HG03571 (cell line): ENCODE results near the gene SMLR1.

Experiments used
- ATAC-seq: cut with Tn5 transposase; IDR thresholded peaks from one replicate; pipeline ENCODE4 v1.9.1; 2021; ENCODE audit not compliant: unreplicated experiment

The SMLR1 gene

DNA sequence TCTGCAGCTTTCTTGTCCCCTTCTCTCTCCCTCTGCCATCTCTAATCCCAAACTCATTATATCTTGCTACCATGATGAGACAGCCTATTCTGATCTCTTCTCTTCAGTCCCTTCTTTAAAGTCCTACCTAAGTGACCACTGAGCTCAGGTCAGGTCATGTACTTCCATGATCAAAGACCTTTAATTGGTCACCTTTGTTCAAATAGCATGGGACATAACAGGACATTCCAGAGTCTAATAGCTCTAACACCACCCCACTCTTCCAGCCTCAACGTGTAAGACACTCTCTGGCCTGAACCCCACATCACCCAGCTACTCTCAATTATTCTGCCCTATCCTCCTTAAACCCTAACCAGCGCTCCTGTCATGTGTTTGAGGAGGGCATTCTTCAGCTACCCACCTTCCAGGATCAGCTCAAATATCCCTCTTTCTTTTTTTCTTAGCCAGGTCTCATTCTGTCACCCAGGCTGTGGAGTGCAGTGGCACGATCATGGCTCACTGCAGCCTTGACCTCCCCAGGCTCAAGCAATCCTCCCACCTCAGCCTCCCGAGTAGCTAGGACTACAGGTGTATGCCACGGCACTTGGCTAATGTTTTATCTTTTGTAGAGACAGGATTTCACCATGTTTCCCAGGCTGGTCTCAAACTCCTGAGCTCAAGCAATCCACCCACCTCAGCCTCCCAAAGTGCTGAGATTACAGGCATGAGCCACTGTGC, 2.1 kb upstream of the SMLR1 start:
- ATAC-seq: no peak

GRCh38 chr6:130825772-130826441, 1.3 kb upstream of the SMLR1 start:
- ATAC-seq: no peak

DNA sequence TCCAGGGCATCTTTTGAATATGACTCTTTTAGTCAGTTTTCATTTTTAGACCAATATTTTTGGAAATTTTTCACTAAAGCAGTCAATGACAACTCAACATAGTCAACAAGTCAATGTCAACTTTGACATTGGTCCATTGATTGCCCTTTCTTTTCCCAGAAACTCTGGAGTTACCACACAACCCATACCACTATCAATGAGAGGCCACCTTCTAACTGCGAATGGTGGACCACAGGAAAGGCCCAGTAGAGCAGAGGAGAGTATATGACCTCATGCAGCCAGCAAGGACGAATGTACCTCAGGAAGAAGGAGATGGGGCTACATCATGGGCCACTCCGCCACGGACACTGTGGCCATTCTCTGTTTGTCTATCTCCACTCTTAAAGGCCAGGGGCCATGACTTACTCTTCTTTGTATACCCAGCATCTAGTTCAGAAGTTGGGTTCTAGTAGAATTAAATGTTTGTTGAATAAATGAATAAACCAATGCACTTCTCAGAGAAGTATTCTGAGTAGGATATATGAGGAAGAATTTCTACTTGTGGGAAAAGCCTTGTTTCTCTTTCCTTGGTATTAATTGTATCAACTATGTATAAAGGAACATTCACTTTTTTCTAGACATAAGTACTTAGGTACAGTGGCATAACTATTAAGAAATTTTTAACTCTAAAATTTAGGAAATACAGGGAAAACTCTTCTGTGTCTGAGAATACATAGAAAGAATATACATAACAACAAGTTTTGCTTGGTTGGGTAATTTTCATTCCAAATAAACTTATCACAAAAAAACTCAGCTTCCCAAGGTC, 562 bp upstream of the SMLR1 start:
- ATAC-seq: no peak

DNA sequence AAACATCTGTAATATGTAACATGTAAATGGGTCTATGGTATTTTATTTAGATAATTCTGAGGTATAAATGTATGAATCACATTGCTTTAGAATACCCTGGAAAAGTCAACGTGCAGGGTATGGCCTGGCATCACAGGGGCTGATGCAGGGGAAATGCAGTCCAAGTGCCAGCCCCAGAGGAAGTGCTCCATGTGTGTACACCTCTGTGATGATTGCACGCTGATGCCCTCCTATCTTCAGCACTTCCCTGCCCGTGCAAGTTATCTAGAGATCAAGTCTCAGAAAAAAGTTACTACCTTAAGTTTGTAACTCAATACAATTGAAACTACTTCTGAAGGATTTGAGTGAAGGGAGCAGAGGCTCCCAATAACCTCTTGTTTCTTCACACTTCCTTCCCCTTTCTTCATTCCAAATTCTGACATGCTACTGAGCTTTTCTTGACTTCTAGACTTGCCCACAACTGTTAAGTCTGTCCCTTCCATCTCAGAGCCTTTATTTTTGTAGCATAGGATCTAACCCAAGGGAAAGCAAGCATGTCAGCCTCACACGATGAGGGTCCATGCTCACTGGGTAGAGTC, 2.2 kb downstream of the SMLR1 start:
- no peak for ATAC-seq

DNA sequence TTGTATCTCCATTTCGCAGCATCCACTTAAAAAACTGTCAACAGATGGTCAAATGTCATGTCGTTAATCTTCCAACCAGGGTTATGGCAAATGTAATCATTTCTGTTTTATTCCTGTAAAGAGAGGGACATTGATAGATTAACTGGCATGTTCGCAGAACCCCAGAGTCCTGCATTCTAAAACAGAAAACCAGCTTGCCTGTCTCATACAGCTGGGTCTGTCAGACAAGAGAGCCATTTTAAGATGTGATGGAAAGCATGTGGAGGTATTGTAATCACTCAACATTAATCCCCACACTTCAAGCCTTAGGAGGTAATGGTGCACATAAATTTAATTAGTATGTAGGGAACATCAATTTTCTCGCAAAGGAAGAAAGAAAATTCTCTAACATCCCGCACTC, 4.4 kb downstream of the SMLR1 start:
- no peak for ATAC-seq

GRCh38 chr6:130833569-130833968, 6.4 kb downstream of the SMLR1 start:
- no peak for ATAC-seq

DNA sequence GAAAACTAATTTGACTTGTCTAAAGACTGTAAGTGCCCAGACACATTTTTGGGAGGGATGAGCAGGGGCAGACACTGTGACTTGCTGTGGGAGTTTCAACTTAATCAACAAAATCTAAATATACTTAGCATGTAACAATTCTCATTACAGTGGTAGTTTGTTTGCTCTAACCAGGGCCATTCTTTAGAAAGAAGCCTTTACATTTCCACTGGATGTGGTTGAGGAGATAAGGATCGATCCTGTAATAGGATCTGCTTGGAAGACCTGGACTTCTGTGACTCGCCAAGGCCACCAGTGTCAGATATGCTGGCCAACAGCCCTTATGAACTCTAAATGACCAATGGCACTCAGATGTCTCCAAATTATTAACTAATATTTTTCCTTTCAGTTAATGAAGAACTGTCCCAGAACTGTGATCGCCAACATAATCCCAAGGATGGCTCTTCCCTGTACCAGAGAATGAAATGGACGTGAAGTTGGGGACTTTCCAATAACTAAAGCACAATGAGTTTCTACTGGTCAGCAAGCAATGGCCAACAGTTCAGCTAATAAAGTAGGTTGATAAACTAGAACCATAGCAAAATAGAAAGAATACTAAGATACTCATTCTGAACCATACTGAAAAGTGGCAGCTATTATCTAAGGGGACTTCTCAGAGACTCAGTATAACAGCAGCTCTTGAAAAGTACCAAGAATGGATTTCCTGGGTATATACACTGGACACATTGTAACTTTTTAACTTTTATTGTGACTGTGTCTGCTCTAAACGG, 7.5 kb downstream of the SMLR1 start:
- ATAC-seq: no peak

GRCh38 chr6:130836055-130836640, 8.9 kb downstream of the SMLR1 start:
- ATAC-seq: no peak

DNA sequence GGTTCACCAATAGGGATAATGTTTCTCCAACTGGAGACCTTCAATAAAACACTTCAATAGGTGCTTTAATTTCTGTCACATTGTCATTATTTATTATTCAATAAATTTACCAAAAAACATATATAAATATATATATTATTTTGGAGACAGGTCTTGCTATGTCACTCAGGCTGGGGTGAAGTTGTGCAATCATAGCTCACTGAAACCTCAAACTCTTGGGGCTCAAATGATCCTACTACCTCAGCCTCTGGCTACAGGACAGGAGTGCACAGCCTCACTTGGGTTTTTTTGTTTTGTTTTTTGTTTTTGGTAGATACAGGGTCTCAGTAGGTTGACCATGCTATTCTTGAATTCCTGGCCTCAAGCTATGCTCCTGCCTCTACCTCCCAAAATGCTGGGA, 9.9 kb downstream of the SMLR1 start:
- no peak for ATAC-seq

GRCh38 chr6:130838250-130838860, 11.1 kb downstream of the SMLR1 start:
- ATAC-seq: no peak

DNA sequence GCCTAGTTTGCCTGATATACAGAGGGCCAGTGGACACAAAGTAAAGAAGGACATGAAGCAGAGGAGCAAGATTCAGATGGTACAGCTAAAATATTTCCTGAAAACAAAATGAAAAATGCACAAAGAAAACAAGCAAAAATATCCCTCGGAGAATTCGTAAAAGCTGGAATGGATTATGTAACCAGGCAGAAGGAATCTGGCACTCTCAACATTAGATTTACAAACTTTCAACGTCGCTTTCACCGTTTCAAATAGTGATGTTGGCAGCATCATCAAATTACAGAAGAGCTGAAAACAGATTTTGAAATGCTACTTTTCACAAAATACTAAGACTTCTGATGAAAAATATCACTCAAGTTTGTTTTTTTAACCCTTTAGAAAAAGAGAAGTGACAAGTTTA, 11.7 kb downstream of the SMLR1 start:
- no peak for ATAC-seq

- ATAC-seq: no peak
Observed at GRCh38 chr6:130839379-130839778, 12.2 kb downstream of the SMLR1 start.

- ATAC-seq: no peak
Observed at GRCh38 chr6:130840050-130840449, 12.8 kb downstream of the SMLR1 start.

DNA sequence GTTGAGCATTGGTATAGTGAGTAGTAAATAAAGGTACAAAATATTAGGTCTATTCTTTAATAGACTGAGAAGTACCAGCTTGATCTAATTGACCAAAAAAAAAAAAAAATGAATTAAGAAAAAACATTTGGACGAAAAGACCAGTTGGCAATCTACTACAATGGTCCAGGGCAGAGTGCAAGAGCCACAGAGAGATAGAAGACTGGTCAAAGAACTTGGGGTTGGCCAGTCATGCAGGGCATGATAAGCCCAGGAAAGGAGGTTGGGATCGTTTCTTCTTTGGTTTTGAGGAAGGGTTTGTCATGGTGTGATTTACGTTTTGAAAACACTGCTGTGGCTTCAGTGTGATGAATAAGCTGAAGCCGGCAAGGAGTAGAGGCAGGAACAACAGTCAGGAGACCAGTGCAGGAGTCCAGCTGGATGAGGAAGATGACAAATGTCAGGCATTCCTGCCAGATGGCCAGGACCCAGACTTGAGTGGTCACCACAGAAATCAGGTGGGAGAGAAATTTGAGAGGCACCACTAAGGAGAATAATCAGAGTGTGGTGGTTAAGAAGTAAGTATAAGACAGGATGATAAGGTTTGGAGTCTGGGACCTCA, 14.0 kb downstream of the SMLR1 start:
- no peak for ATAC-seq

DNA sequence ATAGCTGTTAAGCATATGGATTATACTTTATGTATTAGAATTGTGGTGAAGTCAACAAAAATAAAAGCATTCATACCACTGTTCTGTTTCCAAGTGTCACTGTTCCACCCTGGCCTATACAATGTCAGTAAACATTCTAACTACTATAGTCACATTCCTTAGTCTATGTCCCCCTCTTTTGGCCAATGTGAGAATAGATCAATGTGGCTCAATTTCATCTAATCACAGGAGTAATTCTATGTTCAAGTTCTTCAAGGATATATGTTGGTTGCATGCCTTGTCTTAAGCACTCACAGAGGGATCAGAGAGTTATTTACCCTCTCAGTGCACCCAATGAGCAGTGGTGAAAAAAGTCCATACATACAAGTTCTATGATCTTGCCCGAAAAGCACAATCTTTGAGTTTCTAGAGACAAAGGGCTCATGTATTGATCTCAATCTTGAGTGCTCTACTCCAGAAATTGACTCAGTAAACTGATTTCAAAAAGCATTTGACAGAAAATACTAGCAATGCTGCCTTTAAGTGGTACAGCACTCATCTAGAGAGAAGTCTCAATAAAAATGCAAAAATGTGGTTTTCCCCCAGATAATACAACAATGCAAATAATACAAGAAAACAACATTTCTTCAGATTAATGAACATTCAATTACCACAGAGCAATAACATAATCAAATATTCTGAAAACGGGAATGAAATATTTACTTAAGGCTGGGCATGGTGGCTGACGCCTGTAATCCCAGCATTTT, 16.5 kb downstream of the SMLR1 start:
- ATAC-seq: no peak

GRCh38 chr6:130846501-130846900, 19.3 kb downstream of the SMLR1 start:
- no peak for ATAC-seq

DNA sequence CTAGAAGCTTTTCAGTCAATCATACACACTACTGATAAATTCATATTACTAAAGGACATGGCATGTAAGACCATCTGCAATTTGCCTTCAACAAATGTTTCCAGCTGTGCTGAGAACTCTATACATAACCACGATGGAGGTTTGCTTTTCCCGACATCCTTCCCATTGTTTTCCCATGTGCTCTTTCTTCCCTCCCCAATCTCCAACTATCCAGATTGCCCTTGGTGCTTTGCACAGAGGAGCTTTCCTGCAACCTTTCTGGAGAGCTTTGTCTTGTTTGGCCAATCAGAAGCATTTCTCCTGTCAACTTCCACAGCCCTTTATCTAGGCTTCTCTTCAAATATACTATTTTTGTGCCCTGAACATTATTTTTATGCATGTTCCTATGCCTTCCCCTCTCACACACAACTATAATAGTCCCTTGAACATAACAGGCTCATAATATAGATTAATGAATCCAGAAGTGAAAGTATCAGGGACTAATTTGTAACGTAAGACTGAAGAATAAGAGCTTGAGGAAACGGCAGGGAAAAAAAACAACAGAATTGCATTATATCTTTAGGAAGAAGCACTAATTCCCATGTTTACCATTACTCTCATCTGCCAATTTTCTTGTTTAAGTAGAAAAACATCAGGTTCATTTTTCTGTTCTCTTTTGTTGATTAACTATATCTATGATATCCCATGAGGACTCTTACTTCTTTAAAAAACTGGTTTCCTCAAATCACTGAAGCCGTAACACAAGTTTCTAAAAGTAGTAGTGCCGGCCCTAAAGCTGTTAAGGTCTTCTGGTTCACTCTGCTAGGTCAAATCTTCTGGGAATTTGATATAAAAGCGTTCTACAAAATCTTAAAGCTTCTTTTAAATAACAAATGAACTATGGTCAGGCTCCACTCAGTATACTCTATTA, 20.1 kb downstream of the SMLR1 start:
- ATAC-seq: no peak

DNA sequence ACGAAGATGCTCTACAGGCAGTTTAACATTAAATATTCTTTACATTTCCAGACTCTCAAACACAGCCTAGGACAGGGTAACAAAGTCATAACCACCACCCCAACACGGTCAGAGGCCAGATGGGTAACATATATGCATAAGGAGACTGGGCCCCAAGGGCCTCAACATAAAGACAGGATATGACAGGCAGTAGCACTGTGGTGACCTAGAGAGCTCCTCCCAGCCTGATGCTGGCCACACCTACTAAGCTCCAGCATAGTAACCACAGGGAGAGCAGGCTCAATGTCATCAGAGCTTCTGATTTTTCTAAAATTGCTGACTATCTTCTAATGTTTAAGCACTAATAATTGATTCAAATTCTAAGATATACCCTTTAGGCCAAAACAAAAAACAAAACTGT, 21.7 kb downstream of the SMLR1 start:
- peak; percentile 84 for ATAC-seq
